K562 (cell line): ENCODE measurements around the gene NT5C2. TPM values are rescaled to one million over a fixed set of nuclear protein-coding genes. Genes with fewer than 3 reads are reported as not detected.

Experiments
- ATAC-seq: fragments of 200-7000 bp; cut with Tn5 transposase; 3 replicates; pipeline ENCODE4 v1.9.1; 2020; ENCODE audit warnings: moderate library complexity
- BruUV-seq: library from RNA; stranded (reverse); fragments of 400-500 nt; replicated peaks from 2 replicates; lab custom pipeline; 2021; lab: Mats Ljungman, UMichigan
- CTCF ChIA-PET: fragments of 300-600 bp; formaldehyde crosslinking; extraction: SDS; loops from one replicate; lab custom pipeline; 2021; ENCODE audit warnings: low intra/inter-chr PET ratio; lab: Yijun Ruan, JAX
- POLR2A ChIA-PET: fragments of 300-600, 350-650 bp; sonication (Branson Sonifier 250); formaldehyde crosslinking; extraction: SDS; loops from one replicate; lab custom pipeline; 2021; ENCODE audit warnings: antibody characterized with exemption, inconsistent platforms; lab: Yijun Ruan, JAX
- DNase-seq, 4 experiments: peaks; one replicate each; pipeline versions ENCODE4 v3.0.0 to v3.0.0-alpha.2; 2011 to 2018; ENCODE audit warnings: low spot score in 3 of 4, mixed read lengths in 3 of 4; ENCODE audit errors: extremely low read depth in 1 of 4
- FAIRE-seq: peaks from 2 replicates; lab custom pipeline; 2011; peaks lifted over from hg19 to GRCh38; lab: Jason Lieb, UNC
- H2AFZ ChIP-seq: 2 replicates; pipeline ENCODE4 v1.6.0; 2011; ENCODE audit warnings: low read depth, low read length, control low read depth, inconsistent platforms
- H3K27ac ChIP-seq: fragments of 200-600 bp; 3 replicates; pipeline ENCODE4 v1.8.0; 2011; ENCODE audit warnings: low read depth, mild to moderate bottlenecking, control low read depth, inconsistent platforms, low read length, moderate library complexity, mixed read lengths; ENCODE audit errors: extremely low read depth
- H3K27me3 ChIP-seq, 2 experiments: fragments of 300-600 bp in 1 of 2; 2 replicates in 1 of 2; 3 replicates in 1 of 2; pipeline versions ENCODE4 v1.6.0 to v1.8.0; 2011; ENCODE audit warnings: inconsistent platforms in 2 of 2, low read length in 2 of 2, mild to moderate bottlenecking in 1 of 2, mixed read lengths in 1 of 2, moderate library complexity in 1 of 2; ENCODE audit not compliant: control insufficient read depth in 2 of 2, insufficient read depth in 2 of 2
- H3K36me3 ChIP-seq: fragments of 300-600 bp; 3 replicates; pipeline ENCODE4 v1.8.0; 2011; ENCODE audit warnings: mild to moderate bottlenecking, low read length, inconsistent platforms; ENCODE audit not compliant: control insufficient read depth, insufficient read depth
- H3K4me1 ChIP-seq, 2 experiments: fragments of 200-600 bp in 1 of 2; replicated peaks in 1 of 2; 2 replicates in 1 of 2; 3 replicates in 1 of 2; pipeline versions ENCODE4 v1.5.1 to v1.8.0; 2011; ENCODE audit warnings: inconsistent platforms in 2 of 2, low read length in 2 of 2, mild to moderate bottlenecking in 1 of 2, mixed read lengths in 1 of 2, moderate library complexity in 1 of 2; ENCODE audit not compliant: control insufficient read depth in 2 of 2, insufficient read depth in 2 of 2
- H3K4me2 ChIP-seq: 2 replicates; pipeline ENCODE4 v1.6.1; 2011; ENCODE audit warnings: low read length, control low read depth, inconsistent platforms, mixed read lengths; ENCODE audit not compliant: insufficient read depth
- H3K4me3 ChIP-seq: fragments of 200-600 bp; sonication (generic), shearing (Covaris generic); 2 replicates; pipeline ENCODE4 v1.5.1; 2016; ENCODE audit warnings: control low read depth, inconsistent platforms
- H3K79me2 ChIP-seq: fragments of 200-600 bp; 3 replicates; pipeline ENCODE4 v1.8.0; 2011; ENCODE audit warnings: low read length, inconsistent platforms; ENCODE audit not compliant: control insufficient read depth, insufficient read depth
- H3K9ac ChIP-seq, 2 experiments: 2 replicates each; pipeline versions ENCODE4 v1.6.0 to v1.6.1; 2011; ENCODE audit warnings: low read depth in 2 of 2, low read length in 2 of 2, control low read depth in 1 of 2, inconsistent platforms in 1 of 2, mild to moderate bottlenecking in 1 of 2, mixed read lengths in 1 of 2; ENCODE audit not compliant: insufficient read depth in 1 of 2
- H3K9me1 ChIP-seq: one replicate; pipeline ENCODE4 v1.6.0; 2011; ENCODE audit warnings: inconsistent platforms, mild to moderate bottlenecking, low read length, moderate library complexity; ENCODE audit not compliant: control insufficient read depth, insufficient read depth
- H3K9me3 ChIP-seq: replicated peaks from 2 replicates; pipeline ENCODE4 v1.5.1; 2011; ENCODE audit warnings: low read depth, low read length, inconsistent platforms; ENCODE audit not compliant: control insufficient read depth, insufficient read depth
- H4K20me1 ChIP-seq: replicated peaks from 2 replicates; pipeline ENCODE4 v1.6.1; 2011; ENCODE audit warnings: low read length, inconsistent platforms, mixed read lengths; ENCODE audit not compliant: control insufficient read depth, insufficient read depth
- E2F1 ChIP-seq: sonication (generic); formaldehyde crosslinking; IDR thresholded peaks from 2 replicates; pipeline ENCODE4 v1.8.1; 2023; ENCODE audit warnings: mild to moderate bottlenecking, missing genetic modification reagents, moderate library complexity
- GTF2E2 ChIP-seq: fragments of 200-800 bp; sonication (Bioruptor generic); IDR thresholded peaks from 2 replicates; pipeline ENCODE4 v1.6.1; 2016; ENCODE audit warnings: missing genetic modification characterization, missing compliant biosample characterization
- HDAC8 ChIP-seq: fragments of 450-650 bp; IDR thresholded peaks from 2 replicates; pipeline ENCODE4 v1.6.1; 2016; ENCODE audit warnings: mild to moderate bottlenecking, missing genetic modification characterization, moderate library complexity, missing compliant biosample characterization
- MAFF ChIP-seq: IDR thresholded peaks from 2 replicates; pipeline ENCODE4 v1.6.1; 2012; ENCODE audit warnings: low read length, improper control_type of control experiment
- NFRKB ChIP-seq: fragments of 450-650 bp; IDR thresholded peaks from 2 replicates; pipeline ENCODE4 v1.6.1; 2016; ENCODE audit warnings: low read depth
- PBX2 ChIP-seq, 2 experiments: IDR thresholded peaks in 1 of 2; conservative IDR thresholded peaks in 1 of 2; 2 replicates each; pipeline ENCODE4 v1.6.1; 2016; ENCODE audit warnings: low read depth in 2 of 2, mild to moderate bottlenecking in 1 of 2, missing compliant biosample characterization in 1 of 2, missing genetic modification characterization in 1 of 2, moderate library complexity in 1 of 2
- POLR2G ChIP-seq: fragments of 200-400 bp; formaldehyde crosslinking; IDR thresholded peaks from 2 replicates; pipeline ENCODE4 v1.6.1; 2017; ENCODE audit warnings: low read depth, mild to moderate bottlenecking, antibody characterized with exemption, low read length, moderate library complexity
- TBP ChIP-seq: optimal IDR thresholded peaks from 2 replicates; pipeline ENCODE3; 2011; ENCODE audit warnings: low read depth, low read length, improper control_type of control experiment
- ZKSCAN1 ChIP-seq: fragments of 150-350 bp; IDR thresholded peaks from 2 replicates; pipeline ENCODE4 v1.6.1; 2016; ENCODE audit warnings: low read depth, low read length
- ZMIZ1 ChIP-seq, 2 experiments: fragments of 150-350 bp in 1 of 2; IDR thresholded peaks; 2 replicates each; pipeline ENCODE4 v1.6.1; 2012 to 2016; ENCODE audit warnings: low read depth in 2 of 2, low read length in 2 of 2, mild to moderate bottlenecking in 1 of 2, moderate library complexity in 1 of 2
- ZNF347 ChIP-seq: fragments of 450-650 bp; formaldehyde crosslinking; IDR thresholded peaks from 2 replicates; pipeline ENCODE4 v1.4.0; 2020; ENCODE audit warnings: low read depth, mild to moderate bottlenecking, moderate library complexity
- ZNF644 ChIP-seq: fragments of 200-800 bp; sonication (Bioruptor generic); IDR thresholded peaks from 2 replicates; pipeline ENCODE4 v1.6.1; 2016; ENCODE audit warnings: low read depth, missing genetic modification characterization, missing compliant biosample characterization
- ZNF76 ChIP-seq: fragments of 250-450 bp; sonication (Bioruptor Pico); IDR thresholded peaks from 2 replicates; pipeline ENCODE4 v1.4.0; 2020; ENCODE audit warnings: mild to moderate bottlenecking, moderate library complexity, borderline replicate concordance
- WGBS: fragments of 100-300 bp; shearing (Covaris generic); methylation state at CpG from one replicate; pipeline ENCODE4 v1.1.6; 2016; ENCODE audit warnings: low coverage, mixed read lengths; ENCODE audit not compliant: insufficient coverage; ENCODE audit errors: missing lambda C conversion rate; 5-methylcytosine and 5-hydroxymethylcytosine counted together
- in situ Hi-C: fragments of 300-500 bp; cut with MboI; formaldehyde crosslinking; loops from 4 replicates; pipeline ENCODE4 v1.15.0; 2018; ENCODE audit warnings: inconsistent platforms, mixed read lengths
- intact Hi-C: fragments of 100-400 bp; cut with micrococcal nuclease; formaldehyde crosslinking; loops from 2 replicates; pipeline ENCODE4 v1.14.2; 2022
- polyA plus RNA-seq, 8 experiments: library from polyadenylated mRNA; depleted of rRNA in 4 of 8; stranded (reverse) in 5 of 8; unstranded in 3 of 8; fragments of >200 nt; fragmentation: Nextera tagmentation in 2 of 8; fragmentation: Illumina TruSeq in 1 of 8; extraction: Ambion mirVana in 2 of 8; extraction: Trizol in 1 of 8; gene quantifications; 2 replicates each; pipeline versions ENCODE4 v1.2.1 to v1.2.3, GENCODE V29; 2011 to 2014; ENCODE audit warnings: inconsistent platforms in 1 of 8, missing spikeins in 1 of 8
- total RNA-seq, 7 experiments: library from RNA; depleted of rRNA in 6 of 7; stranded (reverse); fragments of >200 nt in 6 of 7; fragmentation: Illumina TruSeq in 2 of 7; extraction: Trizol in 2 of 7; gene quantifications; 2 replicates each; pipeline versions ENCODE4 v1.2.1 to v1.2.3, GENCODE V29; 2011 to 2021; ENCODE audit warnings: low replicate concordance in 1 of 7

The NT5C2 gene
- total and polyA plus RNA-seq, 9 of the 15 experiments (the other 6 are each of a cell fraction or from before 2014, with no cell fraction given) = 11.3 to 45.2 (median 27.7) TPM

GRCh38 chr10:103111031-103111917 is 81.8 kb downstream of the NT5C2 start:
- ChIA-PET CTCF (no interaction called here), POLR2A (interaction anchor here (0.6 kb wide), 1 partner anchor 162 kb away, joined by 3 read pairs; no protein-coding TSS in a partner anchor)
- no peak overlapping the region for H3K27ac ChIP-seq
- H3K9ac ChIP-seq = no peak overlapping the region
- DNase-seq (no peak), ATAC-seq (no peak), FAIRE-seq (no peak)
- H3K36me3 ChIP-seq = no peaks in the 10 kb centered on the region
- no peak for TF ChIP-seq TBP
- no peak for TF ChIP-seq HDAC8 (tag)
- TF ChIP-seq PBX2 (CRISPR knock-in tag; IDR thresholded peaks at IDR 0.05; ENCODE audit: low read depth) = no peak
- TF ChIP-seq PBX2 (tag; conservative IDR thresholded peaks at IDR 0.05; ENCODE audit: low read depth) = no peak
- no peak for TF ChIP-seq ZKSCAN1
- TF ChIP-seq ZNF644 = no peak
- TF ChIP-seq MAFF = no peak
- TF ChIP-seq ZMIZ1 (IDR thresholded peaks at IDR 0.05; ENCODE audit: low read depth in 2 of 2, low read length in 2 of 2) = no peak
- no peak for TF ChIP-seq E2F1
- TF ChIP-seq GTF2E2 (tag) = no peak
- no peak for TF ChIP-seq POLR2G
- no peak for TF ChIP-seq ZNF76 (CRISPR knock-in tag)
- TF ChIP-seq ZNF347 (CRISPR knock-in tag) = no peak
- no peak for TF ChIP-seq NFRKB
- no peaks in the 10 kb centered on the region for H3K9me1 ChIP-seq
- no peak overlapping the region for H2AFZ ChIP-seq
- H3K79me2 ChIP-seq = no peaks in the 10 kb centered on the region
- no peaks in the 10 kb centered on the region for H4K20me1 ChIP-seq
- H3K27me3 ChIP-seq = no peaks in the 10 kb centered on the region
- no peaks in the 10 kb centered on the region for H3K9me3 ChIP-seq
- H3K4me3 ChIP-seq = no peak overlapping the region
- 65% methylated on average over 2 of the region's 2 CpGs for WGBS
- in situ Hi-C loops = no loop called here
- H3K4me1 ChIP-seq = no peaks in the 10 kb centered on the region
- BruUV-seq = no TSS peak
- intact Hi-C loops = no loop called here
- no peak overlapping the region for H3K4me2 ChIP-seq
